CD4-positive, alpha-beta memory T cell (primary cell): Measurements from ENCODE around the gene ZNF366. TPM values are rescaled to one million over a fixed set of nuclear protein-coding genes. Genes with fewer than 3 reads are reported as not detected.

Source experiments
- CTCF ChIA-PET: fragments of 350-600 bp; sonication (Branson Sonifier 250); formaldehyde crosslinking; loops from one replicate; lab custom pipeline; 2021; ENCODE audit warnings: inconsistent platforms; ENCODE audit not compliant: partially characterized antibody; lab: Charles Lee
- POLR2A ChIA-PET: fragments of 350-600 bp; sonication (Branson Sonifier 250); formaldehyde crosslinking; loops from one replicate; lab custom pipeline; 2021; ENCODE audit not compliant: partially characterized antibody; lab: Charles Lee
- DNase-seq, 5 donors: peaks; one replicate each; pipeline versions ENCODE4 v3.0.0 to v3.0.0-alpha.2; 2020 to 2022; ENCODE audit warnings: mixed read lengths in 1 of 5
- H3K27ac ChIP-seq: one replicate; pipeline ENCODE4 v1.7.0; 2013; ENCODE audit warnings: low read depth, low read length
- H3K27me3 ChIP-seq: 2 replicates; pipeline ENCODE4 v1.7.0; 2013; ENCODE audit warnings: mild to moderate bottlenecking, low read length, moderate library complexity; ENCODE audit not compliant: insufficient read depth
- H3K36me3 ChIP-seq: 2 replicates; pipeline ENCODE4 v1.7.0; 2013; ENCODE audit warnings: mild to moderate bottlenecking, low read length, moderate library complexity; ENCODE audit not compliant: insufficient read depth
- H3K4me1 ChIP-seq: 2 replicates; pipeline ENCODE4 v1.7.0; 2013; ENCODE audit warnings: mild to moderate bottlenecking, low read length, moderate library complexity; ENCODE audit not compliant: insufficient read depth
- H3K4me3 ChIP-seq, 2 donors: one replicate each; pipeline ENCODE4 v1.7.0; 2013; ENCODE audit warnings: low read length in 2 of 2, mild to moderate bottlenecking in 1 of 2
- H3K9me3 ChIP-seq, 2 donors: one replicate each; pipeline ENCODE4 v1.7.0; 2013; ENCODE audit warnings: low read length in 2 of 2, control low read depth in 1 of 2; ENCODE audit not compliant: control insufficient read depth in 1 of 2
- H3K27ac Mint-ChIP-seq, 7 donors: one replicate each; pipeline ENCODE4 v1.8.0; 2020 to 2021; ENCODE audit warnings: mixed read lengths in 7 of 7, mild to moderate bottlenecking in 6 of 7, inconsistent platforms in 3 of 7, moderate library complexity in 3 of 7
- H3K27me3 Mint-ChIP-seq, 2 donors: one replicate each; pipeline ENCODE4 v1.8.0; 2020 to 2021; ENCODE audit warnings: mixed read lengths in 2 of 2
- H3K36me3 Mint-ChIP-seq, 2 donors: one replicate each; pipeline ENCODE4 v1.8.0; 2020 to 2021; ENCODE audit warnings: mixed read lengths in 2 of 2, inconsistent platforms in 1 of 2, mild to moderate bottlenecking in 1 of 2
- H3K4me1 Mint-ChIP-seq, 4 donors: one replicate each; pipeline ENCODE4 v1.8.0; 2020 to 2021; ENCODE audit warnings: mixed read lengths in 4 of 4, mild to moderate bottlenecking in 1 of 4
- H3K4me3 Mint-ChIP-seq, 8 donors: one replicate each; pipeline ENCODE4 v1.8.0; 2020 to 2021; ENCODE audit warnings: mixed read lengths in 8 of 8, mild to moderate bottlenecking in 7 of 8, moderate library complexity in 6 of 8, inconsistent platforms in 3 of 8
- H3K9me3 Mint-ChIP-seq, 8 donors: one replicate each; pipeline ENCODE4 v1.8.0; 2020 to 2021; ENCODE audit warnings: mixed read lengths in 8 of 8, mild to moderate bottlenecking in 5 of 8, inconsistent platforms in 3 of 8, moderate library complexity in 1 of 8
- intact Hi-C: fragments of 100-400 bp; cut with micrococcal nuclease; formaldehyde crosslinking; loops from one replicate; pipeline ENCODE4 v1.15.1; 2023
- polyA plus RNA-seq, 2 donors: library from polyadenylated mRNA; unstranded; fragments of 300-500 nt; fragmentation: Illumina TruSeq; gene quantifications; one replicate each; pipeline ENCODE4 v1.2.3, GENCODE V29; 2021
- total RNA-seq, 2 experiments: library from RNA; stranded (reverse); gene quantifications; one replicate each; pipeline ENCODE4 v1.2.3, GENCODE V29; 2021

Gene ZNF366
- total and polyA plus RNA-seq, 4 experiments from 2014 or later, result 0.29 to 0.58 TPM; not detected in 2

- no peaks in the 10 kb centered on the region for H3K36me3 Mint-ChIP-seq
- no peaks in the 10 kb centered on the region for H3K4me1 Mint-ChIP-seq
- no peaks in the 10 kb centered on the region for H3K9me3 ChIP-seq
- no peak overlapping the region for H3K27ac ChIP-seq
- no peaks in the 10 kb centered on the region for H3K4me1 ChIP-seq
- H3K27me3 Mint-ChIP-seq, result peaks cover 2 to 15% of the 10 kb centered on the region in 2 donors
- H3K36me3 ChIP-seq, result no peaks in the 10 kb centered on the region
- H3K27ac Mint-ChIP-seq, result no peak overlapping the region
- H3K4me3 ChIP-seq, result no peak overlapping the region
- peaks cover 0 to 2% (median 0%) of the 10 kb centered on the region in 8 donors for H3K9me3 Mint-ChIP-seq
- H3K27me3 ChIP-seq, result no peaks in the 10 kb centered on the region
- ChIA-PET CTCF (no interaction called here), POLR2A (no interaction called here)
- no peak overlapping the region for H3K4me3 Mint-ChIP-seq
- intact Hi-C loops, result no loop called here
- no peak for DNase-seq
These were observed 5.7 kb downstream of the ZNF366 start for GRCh38 chr5:72501488-72501887.

GRCh38 chr5:72499730-72500129 is 7.5 kb downstream of the ZNF366 start:
- no peaks in the 10 kb centered on the region for H3K4me1 Mint-ChIP-seq
- peaks cover 4% of the 10 kb centered on the region for H3K27me3 ChIP-seq
- no peak overlapping the region for H3K4me3 ChIP-seq
- H3K9me3 ChIP-seq, result no peaks in the 10 kb centered on the region
- intact Hi-C loops, result no loop called here
- POLR2A ChIA-PET, result no interaction called here
- H3K9me3 Mint-ChIP-seq, result peaks cover 0 to 2% (median 0%) of the 10 kb centered on the region in 8 donors
- H3K27ac ChIP-seq, result no peak overlapping the region
- H3K4me3 Mint-ChIP-seq, result no peak overlapping the region
- DNase-seq, result no peak
- no peaks in the 10 kb centered on the region for H3K36me3 ChIP-seq
- no peaks in the 10 kb centered on the region for H3K36me3 Mint-ChIP-seq
- CTCF ChIA-PET, result no interaction called here
- H3K4me1 ChIP-seq, result no peaks in the 10 kb centered on the region
- H3K27ac Mint-ChIP-seq, result no peak overlapping the region
- peaks cover 2 to 14% of the 10 kb centered on the region in 2 donors for H3K27me3 Mint-ChIP-seq

GRCh38 chr5:72499090-72499489 is 8.1 kb downstream of the ZNF366 start:
- DNase-seq, result no peak
- POLR2A ChIA-PET, result no interaction called here
- H3K36me3 Mint-ChIP-seq, result no peaks in the 10 kb centered on the region

GRCh38 chr5:72498284-72498683 is 8.9 kb downstream of the ZNF366 start:
- H3K4me3 ChIP-seq, result no peak overlapping the region
- no peaks in the 10 kb centered on the region for H3K36me3 ChIP-seq
- POLR2A ChIA-PET, result no interaction called here
- no peak for DNase-seq
- H3K4me3 Mint-ChIP-seq, result no peak overlapping the region
- peaks cover 0 to 2% (median 0%) of the 10 kb centered on the region in 8 donors for H3K9me3 Mint-ChIP-seq
- H3K9me3 ChIP-seq, result no peaks in the 10 kb centered on the region
- peaks cover 4% of the 10 kb centered on the region for H3K27me3 ChIP-seq
- no peaks in the 10 kb centered on the region for H3K36me3 Mint-ChIP-seq
- H3K27ac ChIP-seq, result no peak overlapping the region
- intact Hi-C loops, result no loop called here
- H3K27me3 Mint-ChIP-seq, result peaks cover 2 to 11% of the 10 kb centered on the region in 2 donors
- H3K4me1 ChIP-seq, result no peaks in the 10 kb centered on the region
- no peak overlapping the region for H3K27ac Mint-ChIP-seq
- CTCF ChIA-PET, result no interaction called here
- no peaks in the 10 kb centered on the region for H3K4me1 Mint-ChIP-seq

More at GRCh38 chr5:72499090-72499489, 8.1 kb downstream of the ZNF366 start:
- no peak overlapping the region for H3K27ac ChIP-seq
- Mint-ChIP-seq H3K9me3 (peaks cover 0 to 2% (median 0%) of the 10 kb centered on the region in 8 donors), H3K27me3 (peaks cover 3 to 14% of the 10 kb centered on the region in 2 donors), H3K4me3 (no peak overlapping the region), H3K27ac (no peak overlapping the region), H3K4me1 (no peaks in the 10 kb centered on the region)
- H3K4me3 ChIP-seq, result no peak overlapping the region
- H3K9me3 ChIP-seq, result no peaks in the 10 kb centered on the region
- intact Hi-C loops, result no loop called here
- peaks cover 4% of the 10 kb centered on the region for H3K27me3 ChIP-seq
- CTCF ChIA-PET, result no interaction called here
- no peaks in the 10 kb centered on the region for H3K36me3 ChIP-seq
- no peaks in the 10 kb centered on the region for H3K4me1 ChIP-seq

- no peak overlapping the region for H3K4me3 ChIP-seq
These were observed 9.4 kb downstream of the ZNF366 start for GRCh38 chr5:72497823-72498222.

GRCh38 chr5:72495410-72495809 is 11.8 kb downstream of the ZNF366 start:
- H3K27me3 Mint-ChIP-seq, result peaks cover 2 to 10% of the 10 kb centered on the region in 2 donors
- Histone ChIP-seq H3K9me3 (no peaks in the 10 kb centered on the region), H3K27me3 (peaks cover 4% of the 10 kb centered on the region), H3K36me3 (no peaks in the 10 kb centered on the region), H3K27ac (no peak overlapping the region), H3K4me3 (no peak overlapping the region), H3K4me1 (no peaks in the 10 kb centered on the region)
- no peak overlapping the region for H3K4me3 Mint-ChIP-seq
- H3K9me3 Mint-ChIP-seq, result peaks cover 0 to 2% (median 0%) of the 10 kb centered on the region in 8 donors
- no peaks in the 10 kb centered on the region for H3K4me1 Mint-ChIP-seq
- H3K27ac Mint-ChIP-seq, result no peak overlapping the region
- H3K36me3 Mint-ChIP-seq, result no peaks in the 10 kb centered on the region
- no peak for DNase-seq
- ChIA-PET POLR2A (no interaction called here), CTCF (no interaction called here)
- intact Hi-C loops, result no loop called here

More at GRCh38 chr5:72497823-72498222, 9.4 kb downstream of the ZNF366 start:
- Mint-ChIP-seq H3K27ac (no peak overlapping the region), H3K36me3 (no peaks in the 10 kb centered on the region), H3K9me3 (peaks cover 0 to 2% (median 0%) of the 10 kb centered on the region in 8 donors), H3K4me1 (no peaks in the 10 kb centered on the region), H3K4me3 (no peak overlapping the region), H3K27me3 (peaks cover 2 to 11% of the 10 kb centered on the region in 2 donors)
- Histone ChIP-seq H3K27ac (no peak overlapping the region), H3K27me3 (peaks cover 4% of the 10 kb centered on the region), H3K9me3 (no peaks in the 10 kb centered on the region), H3K4me1 (no peaks in the 10 kb centered on the region), H3K36me3 (no peaks in the 10 kb centered on the region)
- CTCF ChIA-PET, result no interaction called here
- DNase-seq, result no peak
- POLR2A ChIA-PET, result no interaction called here
- intact Hi-C loops, result no loop called here

GRCh38 chr5:72494623-72495124 is 12.5 kb downstream of the ZNF366 start:
- peaks cover 0 to 2% (median 0%) of the 10 kb centered on the region in 8 donors for H3K9me3 Mint-ChIP-seq
- ChIA-PET CTCF (no interaction called here), POLR2A (no interaction called here)

More at GRCh38 chr5:72494623-72495124, 12.5 kb downstream of the ZNF366 start:
- intact Hi-C loops, result no loop called here
- H3K27ac ChIP-seq, result no peak overlapping the region
- Mint-ChIP-seq H3K36me3 (no peaks in the 10 kb centered on the region), H3K27me3 (peaks cover 2 to 7% of the 10 kb centered on the region in 2 donors), H3K27ac (no peak overlapping the region), H3K4me1 (no peaks in the 10 kb centered on the region), H3K4me3 (no peak overlapping the region)
- DNase-seq, result no peak
- no peak overlapping the region for H3K4me3 ChIP-seq
- H3K36me3 ChIP-seq, result no peaks in the 10 kb centered on the region
- no peaks in the 10 kb centered on the region for H3K9me3 ChIP-seq
- peaks cover 4% of the 10 kb centered on the region for H3K27me3 ChIP-seq
- no peaks in the 10 kb centered on the region for H3K4me1 ChIP-seq
